ENCODE measurements around the gene SLC43A2.
"Not testable (repeated sequence)": the region's sequence is repeated elsewhere in the genome, so short reads cannot be mapped to it uniquely, and the experiment has no call there.

DNA sequence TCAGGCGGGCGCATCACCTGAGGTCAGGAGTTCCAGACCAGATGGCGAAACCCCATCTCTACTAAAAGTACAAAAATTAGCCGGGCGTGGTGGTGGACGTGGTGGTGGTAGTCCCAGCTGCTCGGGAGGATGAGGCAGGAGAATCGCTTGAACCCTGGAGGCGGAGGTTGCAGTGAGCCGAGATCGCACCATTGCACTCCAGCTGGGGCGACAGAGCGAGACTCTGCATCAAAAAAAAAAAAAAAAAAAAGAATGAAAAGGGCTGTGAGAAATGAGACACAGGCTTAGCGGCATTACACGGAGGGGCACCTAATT lies 65.2 kb downstream of the SLC43A2 start:
- TF ChIP-seq ZNF274 (IDR thresholded peaks at IDR 0.05; ENCODE audit: low read depth, low read length); SUZ12 (IDR thresholded peaks at IDR 0.05; ENCODE audit: extremely low read depth, insufficient read depth, insufficient read length): not testable (repeated sequence)
